K562 (cell line): Measurements from ENCODE around the gene RGS5. TPM values are rescaled to one million over a fixed set of nuclear protein-coding genes. Genes with fewer than 3 reads are reported as not detected.

Source experiments
- DLX4 ChIP-seq: fragments of 250-450 bp; sonication (Bioruptor Pico); IDR thresholded peaks from 2 replicates; pipeline ENCODE4 v1.6.1; 2021; ENCODE audit warnings: mild to moderate bottlenecking
- FOS ChIP-seq: IDR thresholded peaks from 3 replicates; pipeline ENCODE4 v1.6.1; 2011; ENCODE audit not compliant: insufficient read length; ENCODE audit errors: extremely low read depth
- MNT ChIP-seq, 2 experiments: fragments of 450-650 bp; conservative IDR thresholded peaks; 2 replicates each; pipeline ENCODE4 v1.6.1; 2017; ENCODE audit warnings: mild to moderate bottlenecking in 2 of 2, moderate library complexity in 2 of 2
- RBBP5 ChIP-seq: fragments of 200-600 bp; sonication (generic); IDR thresholded peaks from 2 replicates; pipeline ENCODE4 v1.6.1; 2012; ENCODE audit warnings: borderline replicate concordance, mild to moderate bottlenecking, low read length, control low read depth, inconsistent platforms; ENCODE audit not compliant: insufficient read depth, poor library complexity, severe bottlenecking
- ZMIZ1 ChIP-seq, 2 experiments: fragments of 150-350 bp in 1 of 2; IDR thresholded peaks; 2 replicates each; pipeline ENCODE4 v1.6.1; 2012 to 2016; ENCODE audit warnings: low read depth in 2 of 2, low read length in 2 of 2, mild to moderate bottlenecking in 1 of 2, moderate library complexity in 1 of 2
- ZNF609 ChIP-seq: sonication (generic); formaldehyde crosslinking; IDR thresholded peaks from 2 replicates; pipeline ENCODE4 v1.8.1; 2023; ENCODE audit warnings: missing genetic modification reagents, mild to moderate bottlenecking, borderline replicate concordance
- polyA plus RNA-seq, 8 experiments: library from polyadenylated mRNA; depleted of rRNA in 4 of 8; stranded (reverse) in 5 of 8; unstranded in 3 of 8; fragments of >200 nt; fragmentation: Nextera tagmentation in 2 of 8; fragmentation: Illumina TruSeq in 1 of 8; extraction: Ambion mirVana in 2 of 8; extraction: Trizol in 1 of 8; gene quantifications; 2 replicates each; pipeline versions ENCODE4 v1.2.1 to v1.2.3, GENCODE V29; 2011 to 2014; ENCODE audit warnings: inconsistent platforms in 1 of 8, missing spikeins in 1 of 8
- total RNA-seq, 7 experiments: library from RNA; depleted of rRNA in 6 of 7; stranded (reverse); fragments of >200 nt in 6 of 7; fragmentation: Illumina TruSeq in 2 of 7; extraction: Trizol in 2 of 7; gene quantifications; 2 replicates each; pipeline versions ENCODE4 v1.2.1 to v1.2.3, GENCODE V29; 2011 to 2021; ENCODE audit warnings: low replicate concordance in 1 of 7

Gene RGS5
- total and polyA plus RNA-seq, 9 of the 15 experiments (the other 6 are each of a cell fraction or from before 2014, with no cell fraction given): 0.71 to 5.3 (median 2.4) TPM

GRCh38 chr1:163104385-163105099, 98.2 kb downstream of the RGS5 start (continued):
- TF ChIP-seq FOS: no peak
- no peak for TF ChIP-seq DLX4 (CRISPR knock-in tag)
- TF ChIP-seq MNT (conservative IDR thresholded peaks at IDR 0.05): no peak
- TF ChIP-seq RBBP5: no peak
- no peak for TF ChIP-seq ZNF609 (CRISPR knock-in tag)
- no peak for TF ChIP-seq ZMIZ1 (IDR thresholded peaks at IDR 0.05; ENCODE audit: low read depth in 2 of 2, low read length in 2 of 2)
